Measurements from ENCODE around the gene NDUFV1.
"Not testable (repeated sequence)": the region's sequence is repeated elsewhere in the genome, so short reads cannot be mapped to it uniquely, and the experiment has no call there.

Gene NDUFV1

GRCh38 chr11:67600324-67601029 lies 6.3 kb upstream of the NDUFV1 start:
- Histone ChIP-seq H3K9me3 (ENCODE audit: control insufficient read depth in 2 of 2, low read length in 2 of 2) (no peaks in the 10 kb centered on the region), H3K9ac (ENCODE audit: low read depth in 1 of 2, low read length in 2 of 2) (no peak overlapping the region), H3K27ac (ENCODE audit: low read depth in 2 of 2, low read length in 2 of 2) (no peak overlapping the region), H3K4me1 (ENCODE audit: control insufficient read depth in 2 of 2, insufficient read depth in 2 of 2, low read length in 2 of 2) (peaks cover 2% of the 10 kb centered on the region in 2 donors), H3K36me3 (ENCODE audit: control insufficient read depth in 2 of 2, insufficient read depth in 2 of 2, low read length in 2 of 2) (no peaks in the 10 kb centered on the region), H3K4me3 (ENCODE audit: low read length in 2 of 2) (no peak overlapping the region), H3K27me3 (ENCODE audit: control insufficient read depth in 2 of 2, insufficient read depth in 2 of 2, low read length in 2 of 2) (no peaks in the 10 kb centered on the region)

- Histone ChIP-seq H3K27ac (ENCODE audit: low read depth in 2 of 2, low read length in 2 of 2) (no peak overlapping the region), H3K27me3 (ENCODE audit: control insufficient read depth in 2 of 2, insufficient read depth in 2 of 2, low read length in 2 of 2) (no peaks in the 10 kb centered on the region), H3K4me1 (ENCODE audit: control insufficient read depth in 2 of 2, insufficient read depth in 2 of 2, low read length in 2 of 2) (peaks cover 2% of the 10 kb centered on the region in 2 donors), H3K9ac (ENCODE audit: low read depth in 1 of 2, low read length in 2 of 2) (no peak overlapping the region), H3K4me3 (ENCODE audit: low read length in 2 of 2) (no peak overlapping the region), H3K9me3 (ENCODE audit: control insufficient read depth in 2 of 2, low read length in 2 of 2) (no peaks in the 10 kb centered on the region), H3K36me3 (ENCODE audit: control insufficient read depth in 2 of 2, insufficient read depth in 2 of 2, low read length in 2 of 2) (no peaks in the 10 kb centered on the region)
Measured at GRCh38 chr11:67601098-67601497, 5.6 kb upstream of the NDUFV1 start.

GRCh38 chr11:67604119-67604518 lies 2.6 kb upstream of the NDUFV1 start:
- H3K36me3 ChIP-seq (ENCODE audit: control insufficient read depth in 2 of 2, insufficient read depth in 2 of 2, low read length in 2 of 2); H3K9me3 ChIP-seq (ENCODE audit: control insufficient read depth in 2 of 2, low read length in 2 of 2); H3K9ac ChIP-seq (ENCODE audit: low read depth in 1 of 2, low read length in 2 of 2); H3K27me3 ChIP-seq (ENCODE audit: control insufficient read depth in 2 of 2, insufficient read depth in 2 of 2, low read length in 2 of 2); H3K27ac ChIP-seq (ENCODE audit: low read depth in 2 of 2, low read length in 2 of 2); H3K4me3 ChIP-seq (ENCODE audit: low read length in 2 of 2): not testable (repeated sequence)
- H3K4me1 ChIP-seq (ENCODE audit: control insufficient read depth in 2 of 2, insufficient read depth in 2 of 2, low read length in 2 of 2): peaks cover 11 to 14% of the 10 kb centered on the region in 2 donors

- Histone ChIP-seq H3K27me3 (ENCODE audit: control insufficient read depth in 2 of 2, insufficient read depth in 2 of 2, low read length in 2 of 2) (no peaks in the 10 kb centered on the region), H3K9ac (ENCODE audit: low read depth in 1 of 2, low read length in 2 of 2) (no peak overlapping the region), H3K9me3 (ENCODE audit: control insufficient read depth in 2 of 2, low read length in 2 of 2) (no peaks in the 10 kb centered on the region), H3K4me1 (ENCODE audit: control insufficient read depth in 2 of 2, insufficient read depth in 2 of 2, low read length in 2 of 2) (peaks cover 11 to 14% of the 10 kb centered on the region in 2 donors), H3K27ac (ENCODE audit: low read depth in 2 of 2, low read length in 2 of 2) (no peak overlapping the region), H3K36me3 (ENCODE audit: control insufficient read depth in 2 of 2, insufficient read depth in 2 of 2, low read length in 2 of 2) (peaks cover 10 to 12% of the 10 kb centered on the region in 2 donors), H3K4me3 (ENCODE audit: low read length in 2 of 2) (no peak overlapping the region)
Measured at GRCh38 chr11:67604815-67605214, 1.9 kb upstream of the NDUFV1 start.

- Histone ChIP-seq H3K27me3 (ENCODE audit: control insufficient read depth in 2 of 2, insufficient read depth in 2 of 2, low read length in 2 of 2) (no peaks in the 10 kb centered on the region), H3K4me1 (ENCODE audit: control insufficient read depth in 2 of 2, insufficient read depth in 2 of 2, low read length in 2 of 2) (peaks cover 11 to 14% of the 10 kb centered on the region in 2 donors), H3K36me3 (ENCODE audit: control insufficient read depth in 2 of 2, insufficient read depth in 2 of 2, low read length in 2 of 2) (peaks cover 12 to 16% of the 10 kb centered on the region in 2 donors), H3K4me3 (ENCODE audit: low read length in 2 of 2) (no peak overlapping the region), H3K9ac (ENCODE audit: low read depth in 1 of 2, low read length in 2 of 2) (no peak overlapping the region), H3K27ac (ENCODE audit: low read depth in 2 of 2, low read length in 2 of 2) (no peak overlapping the region), H3K9me3 (ENCODE audit: control insufficient read depth in 2 of 2, low read length in 2 of 2) (no peaks in the 10 kb centered on the region)
Measured at GRCh38 chr11:67605231-67606011, 1.3 kb upstream of the NDUFV1 start.

- peaks cover 19 to 22% of the 10 kb centered on the region in 2 donors for H3K36me3 ChIP-seq (ENCODE audit: control insufficient read depth in 2 of 2, insufficient read depth in 2 of 2, low read length in 2 of 2)
- H3K9ac ChIP-seq (ENCODE audit: low read depth in 1 of 2, low read length in 2 of 2): peak overlapping the region; percentile 77 to 94
- H3K9me3 ChIP-seq (ENCODE audit: control insufficient read depth in 2 of 2, low read length in 2 of 2): no peaks in the 10 kb centered on the region
- peak overlapping the region; percentile 80 to 95 for H3K4me3 ChIP-seq (ENCODE audit: low read length in 2 of 2)
- peaks cover 8 to 12% of the 10 kb centered on the region in 2 donors for H3K4me1 ChIP-seq (ENCODE audit: control insufficient read depth in 2 of 2, insufficient read depth in 2 of 2, low read length in 2 of 2)
- H3K27ac ChIP-seq (ENCODE audit: low read depth in 2 of 2, low read length in 2 of 2): peak overlapping the region in 1 of 2 donors; percentile 86
- H3K27me3 ChIP-seq (ENCODE audit: control insufficient read depth in 2 of 2, insufficient read depth in 2 of 2, low read length in 2 of 2): no peaks in the 10 kb centered on the region
Measured at GRCh38 chr11:67606093-67606491, 644 bp upstream of the NDUFV1 start.

- peak overlapping the region; percentile 94 for H3K9ac ChIP-seq (ENCODE audit: low read depth in 1 of 2, low read length in 2 of 2)
- H3K27ac ChIP-seq (ENCODE audit: low read depth in 2 of 2, low read length in 2 of 2): no peak overlapping the region
- peak overlapping the region; percentile 80 to 95 for H3K4me3 ChIP-seq (ENCODE audit: low read length in 2 of 2)
- H3K4me1 ChIP-seq (ENCODE audit: control insufficient read depth in 2 of 2, insufficient read depth in 2 of 2, low read length in 2 of 2): peaks cover 8 to 12% of the 10 kb centered on the region in 2 donors
- H3K36me3 ChIP-seq (ENCODE audit: control insufficient read depth in 2 of 2, insufficient read depth in 2 of 2, low read length in 2 of 2): peaks cover 30 to 34% of the 10 kb centered on the region in 2 donors
- H3K27me3 ChIP-seq (ENCODE audit: control insufficient read depth in 2 of 2, insufficient read depth in 2 of 2, low read length in 2 of 2): no peaks in the 10 kb centered on the region
- H3K9me3 ChIP-seq (ENCODE audit: control insufficient read depth in 2 of 2, low read length in 2 of 2): no peaks in the 10 kb centered on the region
Measured at GRCh38 chr11:67607507-67607906, 771 bp downstream of the NDUFV1 start.

GRCh38 chr11:67608486-67608885 lies 1.8 kb downstream of the NDUFV1 start:
- H3K36me3 ChIP-seq (ENCODE audit: control insufficient read depth in 2 of 2, insufficient read depth in 2 of 2, low read length in 2 of 2): peaks cover 30 to 38% of the 10 kb centered on the region in 2 donors
- H3K4me1 ChIP-seq (ENCODE audit: control insufficient read depth in 2 of 2, insufficient read depth in 2 of 2, low read length in 2 of 2): peaks cover 8 to 12% of the 10 kb centered on the region in 2 donors
- no peak overlapping the region for H3K27ac ChIP-seq (ENCODE audit: low read depth in 2 of 2, low read length in 2 of 2)
- H3K9me3 ChIP-seq (ENCODE audit: control insufficient read depth in 2 of 2, low read length in 2 of 2): no peaks in the 10 kb centered on the region
- H3K4me3 ChIP-seq (ENCODE audit: low read length in 2 of 2): no peak overlapping the region
- no peaks in the 10 kb centered on the region for H3K27me3 ChIP-seq (ENCODE audit: control insufficient read depth in 2 of 2, insufficient read depth in 2 of 2, low read length in 2 of 2)
- H3K9ac ChIP-seq (ENCODE audit: low read depth in 1 of 2, low read length in 2 of 2): no peak overlapping the region

- H3K4me3 ChIP-seq (ENCODE audit: low read length in 2 of 2): no peak overlapping the region
- H3K4me1 ChIP-seq (ENCODE audit: control insufficient read depth in 2 of 2, insufficient read depth in 2 of 2, low read length in 2 of 2): peaks cover 14 to 20% of the 10 kb centered on the region in 2 donors
- H3K9ac ChIP-seq (ENCODE audit: low read depth in 1 of 2, low read length in 2 of 2): no peak overlapping the region
- no peaks in the 10 kb centered on the region for H3K27me3 ChIP-seq (ENCODE audit: control insufficient read depth in 2 of 2, insufficient read depth in 2 of 2, low read length in 2 of 2)
- H3K9me3 ChIP-seq (ENCODE audit: control insufficient read depth in 2 of 2, low read length in 2 of 2): no peaks in the 10 kb centered on the region
- peaks cover 30 to 38% of the 10 kb centered on the region in 2 donors for H3K36me3 ChIP-seq (ENCODE audit: control insufficient read depth in 2 of 2, insufficient read depth in 2 of 2, low read length in 2 of 2)
- H3K27ac ChIP-seq (ENCODE audit: low read depth in 2 of 2, low read length in 2 of 2): no peak overlapping the region
Measured at GRCh38 chr11:67609316-67609715, 2.6 kb downstream of the NDUFV1 start.

- Histone ChIP-seq H3K4me3 (ENCODE audit: low read length in 2 of 2) (no peak overlapping the region), H3K9me3 (ENCODE audit: control insufficient read depth in 2 of 2, low read length in 2 of 2) (no peaks in the 10 kb centered on the region), H3K36me3 (ENCODE audit: control insufficient read depth in 2 of 2, insufficient read depth in 2 of 2, low read length in 2 of 2) (peaks cover 30 to 38% of the 10 kb centered on the region in 2 donors), H3K4me1 (ENCODE audit: control insufficient read depth in 2 of 2, insufficient read depth in 2 of 2, low read length in 2 of 2) (peaks cover 17 to 25% of the 10 kb centered on the region in 2 donors), H3K27ac (ENCODE audit: low read depth in 2 of 2, low read length in 2 of 2) (no peak overlapping the region), H3K9ac (ENCODE audit: low read depth in 1 of 2, low read length in 2 of 2) (no peak overlapping the region), H3K27me3 (ENCODE audit: control insufficient read depth in 2 of 2, insufficient read depth in 2 of 2, low read length in 2 of 2) (no peaks in the 10 kb centered on the region)
Measured at GRCh38 chr11:67610302-67610868, 3.6 kb downstream of the NDUFV1 start.
